Measurements from ENCODE around the gene C16orf92. TPM values are rescaled to one million over a fixed set of nuclear protein-coding genes. Genes with fewer than 3 reads are reported as not detected.
A peak's percentile ranks its signal among the peaks of the same experiment; 100 is the strongest.
"Not testable (repeated sequence)": the region's sequence is repeated elsewhere in the genome, so short reads cannot be mapped to it uniquely, and the experiment has no call there.

Gene C16orf92
- total RNA-seq, 1 donor from 2014 or later: not detected

- intact Hi-C loops (cut with micrococcal nuclease): loop anchor here (1.0 kb wide), 1 partner anchor 225 kb away; no protein-coding TSS in a partner anchor
- ATAC-seq (ENCODE audit: low read depth) (peak; percentile 75), DNase-seq (no peak)
- Mint-ChIP-seq H3K36me3 (ENCODE audit: low read depth) (no peaks in the 10 kb centered on the region), H3K9me3 (no peaks in the 10 kb centered on the region), H3K27ac (no peak overlapping the region), H3K4me1 (peaks cover 8% of the 10 kb centered on the region), H3K4me3 (no peak overlapping the region), H3K27me3 (peaks cover 54% of the 10 kb centered on the region)
- POLR2A ChIA-PET: interaction anchor here (0.6 to 1.5 kb wide), 5 partner anchors 10 to 618 kb away, joined by 3 to 8 read pairs (median 4); partner anchors contain the start of gene ALDOA
- peak; percentile 26 for TF ChIP-seq CTCF (IDR thresholded peaks at IDR 0.05)
- CTCF ChIA-PET: interaction anchor here (0.8 to 2.2 kb wide), 8 partner anchors 21 to 341 kb away, joined by 3 to 9 read pairs (median 4); partner anchors contain the start of genes ALDOA and KIF22
These were observed 9.3 kb downstream of the C16orf92 start for GRCh38 chr16:30032083-30032819.

GRCh38 chr16:30033270-30033669 lies 10.3 kb downstream of the C16orf92 start:
- no peaks in the 10 kb centered on the region for H3K36me3 Mint-ChIP-seq (ENCODE audit: low read depth)
- no peaks in the 10 kb centered on the region for H3K9me3 Mint-ChIP-seq
- H3K4me1 Mint-ChIP-seq: peaks cover 8% of the 10 kb centered on the region
- peaks cover 44% of the 10 kb centered on the region for H3K27me3 Mint-ChIP-seq
- POLR2A ChIA-PET: no interaction called here
- no peak overlapping the region for H3K4me3 Mint-ChIP-seq
- no peak overlapping the region for H3K27ac Mint-ChIP-seq
- ATAC-seq (ENCODE audit: low read depth) (no peak), DNase-seq (no peak)
- no peak for TF ChIP-seq CTCF (IDR thresholded peaks at IDR 0.05)
- intact Hi-C loops (cut with micrococcal nuclease): no loop called here
- CTCF ChIA-PET: interaction anchor here (0.9 to 1.3 kb wide), 2 partner anchors 20 to 238 kb away, joined by 3 to 4 read pairs; a partner anchor contains a TSS

- intact Hi-C loops (cut with micrococcal nuclease): no loop called here
These were observed 17.2 kb downstream of the C16orf92 start for GRCh38 chr16:30040221-30040620.

GRCh38 chr16:30040690-30041089 lies 17.7 kb downstream of the C16orf92 start:
- ATAC-seq (ENCODE audit: low read depth); intact Hi-C loops (cut with micrococcal nuclease); H3K4me3 Mint-ChIP-seq; H3K9me3 Mint-ChIP-seq; POLR2A ChIA-PET; H3K27ac Mint-ChIP-seq; H3K4me1 Mint-ChIP-seq; H3K27me3 Mint-ChIP-seq; DNase-seq; H3K36me3 Mint-ChIP-seq (ENCODE audit: low read depth): not testable (repeated sequence)
- CTCF ChIA-PET: interaction anchor here (0.8 kb wide), 1 partner anchor 48 kb away, joined by 3 read pairs; no protein-coding TSS in a partner anchor

More at GRCh38 chr16:30040221-30040620, 17.2 kb downstream of the C16orf92 start:
- Mint-ChIP-seq H3K4me1 (peaks cover 4% of the 10 kb centered on the region), H3K36me3 (ENCODE audit: low read depth) (no peaks in the 10 kb centered on the region), H3K4me3 (no peak overlapping the region), H3K9me3 (no peaks in the 10 kb centered on the region), H3K27ac (no peak overlapping the region), H3K27me3 (peaks cover 8% of the 10 kb centered on the region)
- TF ChIP-seq CTCF (IDR thresholded peaks at IDR 0.05): no peak
- DNase-seq: no peak
- ATAC-seq (ENCODE audit: low read depth): peak; percentile 66
- ChIA-PET POLR2A (no interaction called here), CTCF (interaction anchor here (0.8 kb wide), 1 partner anchor 48 kb away, joined by 3 read pairs; no protein-coding TSS in a partner anchor)

GRCh38 chr16:30041841-30042240 lies 18.8 kb downstream of the C16orf92 start:
- POLR2A ChIA-PET: interaction anchor here (0.7 kb wide), 1 partner anchor 10 kb away, joined by 3 read pairs; no protein-coding TSS in a partner anchor
- DNase-seq: no peak
- TF ChIP-seq CTCF (IDR thresholded peaks at IDR 0.05): no peak
- Mint-ChIP-seq H3K4me3 (no peak overlapping the region), H3K27me3 (no peaks in the 10 kb centered on the region), H3K4me1 (peaks cover 4% of the 10 kb centered on the region), H3K27ac (no peak overlapping the region), H3K9me3 (no peaks in the 10 kb centered on the region), H3K36me3 (ENCODE audit: low read depth) (no peaks in the 10 kb centered on the region)
- CTCF ChIA-PET: no interaction called here
- ATAC-seq (ENCODE audit: low read depth): no peak
- intact Hi-C loops (cut with micrococcal nuclease): no loop called here

All from activated B cell treated with CpG ODN at 0.5 μM for 24 hours (primary cell).